GM21390 (cell line): ENCODE data around the gene PRPSAP2.
"Not testable (repeated sequence)": the region's sequence is repeated elsewhere in the genome, so short reads cannot be mapped to it uniquely, and the experiment has no call there.

Experiments
- ATAC-seq: cut with Tn5 transposase; IDR thresholded peaks from one replicate; pipeline ENCODE4 v1.9.1; 2021; ENCODE audit not compliant: unreplicated experiment

Gene PRPSAP2

DNA sequence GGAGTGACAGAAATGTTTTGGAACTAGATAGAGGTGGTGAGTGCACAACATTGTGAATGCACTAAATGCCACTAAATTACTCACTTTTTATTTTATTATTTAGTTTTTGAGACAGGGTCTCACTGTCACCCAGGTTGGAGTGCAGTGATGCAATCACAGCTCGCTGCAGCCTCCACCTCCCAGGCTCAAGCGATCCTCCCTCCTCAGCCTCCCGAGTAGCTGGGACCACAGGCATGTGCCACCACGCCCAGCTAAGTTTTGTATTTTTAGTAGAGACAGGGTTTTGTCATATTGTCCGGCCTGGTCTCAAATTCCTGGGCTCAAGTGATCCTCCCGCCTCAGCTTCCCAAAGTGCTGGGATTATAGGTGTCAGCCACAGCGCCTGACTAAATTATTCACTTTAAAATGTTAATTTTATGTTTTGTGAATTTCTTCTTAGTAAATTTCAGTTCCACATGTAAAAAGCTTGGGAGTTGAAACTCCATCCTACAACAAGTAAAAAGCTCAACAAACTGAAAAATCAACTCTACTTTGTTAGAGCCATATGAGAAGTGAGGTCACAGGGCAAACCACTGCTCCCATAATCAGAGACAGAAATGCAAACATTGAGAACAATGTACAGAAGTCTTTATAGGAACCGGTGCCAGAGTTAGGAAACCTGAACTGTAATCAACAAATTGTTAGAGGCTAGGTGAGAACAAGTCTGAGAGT lies 80.2 kb downstream of the PRPSAP2 start:
- no peak for ATAC-seq

- no peak for ATAC-seq
Observed at GRCh38 chr17:18938692-18939023, 80.7 kb downstream of the PRPSAP2 start.

- no peak for ATAC-seq
Observed at GRCh38 chr17:18944646-18945045, 86.7 kb downstream of the PRPSAP2 start.

GRCh38 chr17:18946536-18946935 lies 88.6 kb downstream of the PRPSAP2 start:
- no peak for ATAC-seq

- ATAC-seq: no peak
Observed at GRCh38 chr17:18947866-18948265, 89.9 kb downstream of the PRPSAP2 start.

DNA sequence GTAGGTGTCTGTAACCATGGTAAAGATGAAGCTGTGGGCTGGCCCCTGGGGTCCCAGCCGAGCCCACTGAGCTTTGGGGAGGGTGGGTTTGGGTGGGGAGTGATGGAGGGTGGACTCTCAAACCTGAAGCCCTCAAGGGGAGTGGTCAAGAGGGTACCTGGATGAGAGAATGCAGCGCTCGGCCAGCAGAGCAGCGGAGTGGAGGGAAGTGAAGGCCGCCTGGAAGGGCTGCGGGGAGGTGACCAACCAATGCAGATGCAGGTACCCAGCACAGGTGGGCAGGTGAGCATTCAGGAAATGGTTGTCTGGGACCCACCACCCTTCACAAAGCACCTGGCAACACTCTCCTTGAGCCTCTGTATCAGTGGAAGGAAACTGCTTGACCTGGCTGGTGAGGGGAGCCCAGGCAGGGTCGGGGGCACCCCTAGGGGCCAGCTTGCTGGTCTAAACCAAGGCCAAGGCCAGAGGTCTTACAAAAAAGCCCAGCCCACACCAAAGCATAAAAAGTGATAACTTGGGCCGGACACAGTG lies 90.6 kb downstream of the PRPSAP2 start:
- no peak for ATAC-seq

DNA sequence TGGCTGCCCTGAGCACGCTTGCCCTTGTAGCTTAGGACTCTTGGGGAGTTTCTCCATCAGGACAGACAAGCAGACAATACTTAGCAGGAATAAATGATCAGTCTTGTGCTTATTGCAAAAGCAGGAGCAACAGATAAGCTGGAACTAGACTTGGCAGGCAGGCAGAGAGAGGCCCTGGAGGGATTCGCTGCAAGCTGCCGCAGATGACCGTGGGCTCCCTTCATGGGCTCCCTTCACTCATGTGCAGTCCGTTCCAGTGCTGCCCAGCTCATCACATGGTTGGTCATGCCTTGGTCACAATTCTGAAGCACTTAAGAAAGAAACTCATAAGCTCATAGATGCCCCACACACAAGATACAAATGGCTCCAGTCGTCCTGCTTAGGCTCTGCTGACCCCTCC lies 91.6 kb downstream of the PRPSAP2 start:
- no peak for ATAC-seq

- no peak for ATAC-seq
Observed at GRCh38 chr17:18950346-18950745, 92.4 kb downstream of the PRPSAP2 start.

DNA sequence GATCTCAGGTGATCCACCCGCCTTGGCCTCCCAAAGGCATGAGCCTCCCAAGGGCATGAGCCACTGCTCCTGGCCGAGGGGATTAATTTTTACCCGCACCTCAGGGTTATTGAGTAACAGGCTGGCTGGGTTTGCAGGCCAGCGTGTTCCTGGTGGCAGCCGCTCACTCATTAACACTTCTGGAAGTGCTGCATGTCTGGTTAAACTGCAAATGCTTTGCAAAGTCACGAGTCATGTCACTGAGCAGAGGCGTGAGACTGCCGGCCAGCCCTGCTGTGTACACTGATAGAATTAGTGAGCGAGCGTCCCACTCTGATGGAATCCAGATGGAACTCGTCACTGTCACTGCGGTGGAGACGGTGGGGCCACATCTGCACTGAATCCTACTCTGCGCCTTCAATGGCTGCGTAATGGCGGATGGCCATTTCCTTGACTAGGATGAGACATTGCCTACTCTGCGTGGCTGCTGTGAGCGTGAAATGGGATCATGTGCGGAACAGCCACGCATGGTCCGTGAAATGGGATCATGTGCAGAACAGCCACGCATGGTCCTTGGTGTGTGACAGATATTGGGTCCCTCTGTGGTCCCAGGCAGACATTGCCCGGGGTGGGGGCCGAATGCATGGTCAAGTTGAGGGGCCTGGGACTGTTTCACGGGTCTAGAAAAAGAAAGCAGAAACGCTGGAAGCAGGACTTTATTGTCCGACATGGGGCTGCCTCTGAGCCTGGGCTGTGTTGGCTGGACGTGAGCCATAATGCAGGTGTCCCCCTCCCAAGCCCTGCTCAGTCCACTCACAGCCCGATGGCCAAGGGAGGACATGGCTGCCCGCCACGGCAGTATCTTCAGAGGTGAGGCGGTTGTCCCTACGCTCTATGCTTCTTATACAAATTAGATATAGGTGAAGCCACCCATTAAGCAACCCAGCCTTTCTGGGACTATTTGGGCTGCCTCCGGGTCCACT lies 93.3 kb downstream of the PRPSAP2 start:
- no peak for ATAC-seq

DNA sequence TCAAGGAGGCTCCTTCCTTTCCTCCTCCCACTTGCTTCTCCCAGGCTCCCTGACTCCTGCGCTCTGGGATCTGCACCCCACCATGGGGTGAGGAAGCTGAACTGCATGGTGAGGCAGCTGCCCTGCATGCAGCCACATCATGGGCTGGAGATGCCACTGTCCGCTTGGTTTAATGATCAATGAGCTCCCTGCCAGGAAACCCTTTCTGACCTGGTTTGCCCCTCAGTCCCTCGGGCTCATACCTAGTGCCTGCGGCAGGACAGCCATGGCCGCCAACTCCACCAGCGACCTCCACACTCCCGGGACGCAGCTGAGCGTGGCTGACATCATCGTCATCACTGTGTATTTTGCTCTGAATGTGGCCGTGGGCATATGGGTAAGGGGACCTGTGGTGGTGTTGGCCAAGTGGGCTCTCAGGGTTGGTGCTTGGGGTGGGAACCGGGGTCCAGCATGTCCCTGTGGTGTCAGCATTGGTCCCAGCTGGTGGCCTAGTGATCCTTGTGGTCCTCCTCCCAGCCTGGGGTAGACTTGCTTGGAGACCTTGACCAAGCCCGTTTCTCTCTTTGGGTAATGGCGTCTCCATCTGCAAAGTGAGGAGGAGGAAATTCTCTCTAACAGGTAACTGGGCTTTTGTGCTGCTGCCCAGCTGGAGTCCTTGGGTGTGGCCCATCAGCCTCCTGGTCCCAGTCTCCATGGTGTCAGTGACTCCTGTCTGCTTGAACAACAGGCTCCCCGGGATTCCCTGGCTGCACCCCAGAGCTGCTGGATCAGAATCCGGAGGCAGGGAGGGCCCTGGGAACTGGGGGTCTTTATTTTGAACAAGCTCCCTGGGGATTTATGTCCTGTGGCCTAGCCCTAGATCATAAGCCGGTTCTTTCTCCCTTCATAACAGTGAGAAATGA lies 94.3 kb downstream of the PRPSAP2 start, which contains the start of gene SLC5A10:
TSS of gene SLC5A10 (plus strand) at position 225 of the 902 bp plus-strand sequence. CDS start at position 266, 41 bp downstream.
- no peak for ATAC-seq

DNA sequence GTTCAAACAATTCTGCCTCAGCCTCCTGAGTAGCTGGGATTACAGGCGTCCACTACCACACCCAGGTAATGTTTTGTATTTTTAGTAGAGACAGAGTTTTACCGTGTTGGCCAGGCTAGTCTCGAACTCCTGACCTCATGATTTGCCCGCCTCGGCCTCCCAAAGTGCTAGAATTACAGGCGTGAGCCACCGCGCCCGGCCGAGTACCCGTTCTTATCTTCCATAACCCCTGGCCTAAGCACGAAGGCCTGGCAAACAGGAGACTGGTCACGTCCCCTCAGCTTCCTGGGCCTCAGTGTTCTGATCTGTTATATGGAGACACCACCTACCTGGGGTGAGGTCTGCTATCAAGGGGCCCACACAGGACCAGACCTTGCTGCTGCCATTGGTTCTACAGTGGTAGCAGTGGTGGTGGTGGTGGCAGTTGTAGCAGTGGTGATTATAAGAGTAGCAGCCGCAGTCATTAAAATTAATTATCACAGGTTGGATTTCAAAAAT lies 95.3 kb downstream of the PRPSAP2 start:
- no peak for ATAC-seq

DNA sequence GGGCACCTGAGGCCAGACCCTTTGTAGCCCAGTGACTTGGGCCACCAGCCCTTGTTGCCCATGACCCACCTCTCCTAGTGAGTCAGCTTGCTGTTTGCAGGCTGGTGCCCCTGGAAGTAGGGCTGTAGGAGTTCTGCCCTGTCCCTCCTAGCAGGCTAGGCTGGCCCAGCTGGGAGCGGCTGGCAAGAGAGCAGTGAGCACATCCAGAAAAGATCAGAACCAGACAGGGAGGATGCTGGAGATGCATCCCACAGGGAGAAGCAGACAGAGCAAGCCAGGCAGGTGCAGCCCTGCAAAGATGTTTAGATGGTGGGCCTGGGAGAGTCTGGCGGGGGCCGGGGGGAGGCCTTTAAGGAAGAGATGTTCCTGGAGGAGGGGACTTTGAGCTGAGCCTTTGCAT lies 96.4 kb downstream of the PRPSAP2 start:
- no peak for ATAC-seq

DNA sequence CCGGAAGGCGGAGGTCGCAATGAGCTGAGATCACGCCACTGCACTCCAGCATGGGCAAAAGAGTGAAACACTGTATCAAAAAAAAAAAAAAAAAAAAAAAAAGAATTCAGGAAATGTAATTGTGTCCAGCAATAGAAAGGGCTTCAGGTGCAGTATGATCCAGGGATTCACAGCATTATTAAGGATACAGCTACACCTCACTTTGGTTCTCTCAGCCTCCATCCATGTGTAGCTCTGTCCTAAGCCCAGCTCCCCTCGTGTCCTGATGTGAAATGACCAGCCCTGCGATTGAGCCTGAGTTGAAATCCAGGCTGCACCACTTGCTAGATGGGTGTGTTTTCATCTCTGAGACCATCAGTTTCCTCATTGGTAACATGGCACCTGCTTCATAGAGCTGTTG lies 97.1 kb downstream of the PRPSAP2 start:
- no peak for ATAC-seq

DNA sequence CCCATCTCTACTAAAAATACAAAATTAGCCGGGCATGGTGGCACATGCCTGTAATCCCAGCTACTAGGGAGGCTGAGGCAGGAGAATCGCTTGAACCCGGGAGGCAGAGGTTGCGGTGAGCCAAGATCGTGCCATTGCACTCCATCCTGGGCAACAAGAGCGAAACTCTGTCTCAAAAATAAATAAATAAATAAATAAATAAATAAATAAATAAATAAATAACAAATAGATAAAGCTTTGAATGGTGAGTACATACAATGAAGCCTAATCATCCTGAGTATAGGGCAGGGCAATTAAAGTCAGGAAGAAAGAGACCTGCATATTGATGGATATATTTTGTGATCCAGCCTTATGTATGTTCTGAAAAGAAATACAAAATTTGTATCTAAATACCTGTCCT lies 98.1 kb downstream of the PRPSAP2 start:
- ATAC-seq: not testable (repeated sequence)

DNA sequence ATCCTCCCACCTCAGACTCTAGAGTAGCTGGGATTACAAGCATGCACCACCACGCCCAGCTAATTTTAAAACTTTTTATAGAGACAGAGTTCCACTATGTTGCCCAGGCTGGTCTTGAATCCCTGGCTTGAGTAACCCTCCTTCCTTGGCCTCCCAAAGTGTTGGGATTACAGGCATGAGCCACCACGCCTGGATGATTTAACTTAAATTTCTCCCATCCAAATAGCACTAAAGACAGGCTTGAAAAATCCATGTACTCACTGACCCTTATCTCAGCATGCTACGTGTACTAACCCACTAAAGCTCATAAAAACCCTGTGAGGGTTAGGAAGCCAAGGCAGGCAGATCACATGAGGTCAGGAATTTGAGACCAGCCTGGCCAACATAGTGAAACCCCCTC lies 98.7 kb downstream of the PRPSAP2 start:
- ATAC-seq: no peak

DNA sequence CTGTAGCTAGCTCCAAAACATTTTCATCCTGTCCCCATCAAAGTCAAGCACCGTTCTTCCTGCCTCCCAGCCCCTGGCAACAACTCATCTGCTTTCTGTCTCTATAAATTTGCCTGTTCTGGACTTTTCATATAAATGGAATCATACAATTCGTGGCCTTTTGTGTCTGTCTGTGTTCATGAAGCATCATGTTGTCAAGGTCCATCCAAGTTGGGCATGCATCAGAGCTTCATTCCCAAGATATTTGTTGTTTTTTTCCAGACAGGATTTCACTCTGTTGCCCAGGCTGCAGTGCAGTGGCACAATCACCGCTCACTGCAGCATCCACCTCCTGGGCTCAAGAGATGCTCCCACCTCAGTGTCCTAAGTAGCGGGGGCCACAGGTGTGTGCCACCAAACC lies 99.9 kb downstream of the PRPSAP2 start:
- no peak for ATAC-seq

GRCh38 chr17:18958611-18959010 lies 100.7 kb downstream of the PRPSAP2 start:
- ATAC-seq: no peak

GRCh38 chr17:18959071-18959844 lies 101.3 kb downstream of the PRPSAP2 start:
- ATAC-seq: no peak

DNA sequence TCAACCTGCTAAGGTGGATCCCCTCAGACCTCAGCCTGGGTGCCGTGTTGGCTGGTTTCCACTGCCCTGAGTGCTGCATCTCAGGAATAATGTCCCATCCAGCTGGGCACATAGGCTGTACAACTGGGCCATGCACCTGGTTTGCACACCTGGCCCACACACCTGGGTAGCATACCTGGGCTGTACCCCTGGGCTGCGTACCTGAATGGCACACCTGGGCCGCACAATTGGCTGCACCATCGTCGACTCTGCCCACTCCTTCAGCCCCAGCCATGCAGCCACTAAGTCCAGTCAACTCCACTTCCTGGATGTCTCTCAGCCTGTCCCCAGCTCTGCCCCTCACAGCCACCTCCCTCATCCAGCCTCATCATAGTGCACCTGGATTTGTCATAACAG lies 101.9 kb downstream of the PRPSAP2 start:
- no peak for ATAC-seq

- ATAC-seq: no peak
Observed at GRCh38 chr17:18960241-18960665, 102.3 kb downstream of the PRPSAP2 start.
